IMR-90 (cell line): Measurements from ENCODE around the gene APCDD1. TPM values are rescaled to one million over a fixed set of nuclear protein-coding genes. Genes with fewer than 3 reads are reported as not detected.

Experiments
- ATAC-seq: fragments of 200-7000 bp; cut with Tn5 transposase; 2 replicates; pipeline ENCODE4 v1.9.1; 2020; ENCODE audit warnings: low read depth, mild to moderate bottlenecking, moderate library complexity
- BruUV-seq: library from RNA; stranded (reverse); fragments of 400-500 nt; replicated peaks from 2 replicates; lab custom pipeline; 2021; lab: Mats Ljungman, UMichigan
- CTCF ChIA-PET: fragments of 300-600 bp; formaldehyde crosslinking; extraction: SDS; loops from one replicate; lab custom pipeline; 2021; ENCODE audit warnings: antibody characterized with exemption; lab: Yijun Ruan, JAX
- POLR2A ChIA-PET: fragments of 300-600 bp; sonication (Branson Sonifier 250); formaldehyde crosslinking; loops from one replicate; lab custom pipeline; 2022; ENCODE audit warnings: antibody characterized with exemption; ENCODE audit not compliant: unreplicated experiment; lab: Charles Lee
- DNase-seq: peaks from one replicate; pipeline ENCODE4 v3.0.0; 2013
- H2AFZ ChIP-seq: replicated peaks from 2 replicates; pipeline ENCODE3; 2013; ENCODE audit warnings: low read length, mild to moderate bottlenecking; ENCODE audit not compliant: poor library complexity
- H2AK5ac ChIP-seq: 2 replicates; pipeline ENCODE4 v1.6.1; 2013; ENCODE audit warnings: low read depth, low read length, inconsistent platforms
- H2AK9ac ChIP-seq: replicated peaks from 2 replicates; pipeline ENCODE3; 2013; ENCODE audit warnings: mild to moderate bottlenecking, low read depth, low read length, moderate library complexity; ENCODE audit not compliant: poor library complexity
- H2BK120ac ChIP-seq: 2 replicates; pipeline ENCODE4 v1.6.1; 2013; ENCODE audit warnings: low read depth, low read length, inconsistent platforms
- H2BK15ac ChIP-seq: 3 replicates; pipeline ENCODE4 v1.6.1; 2013; ENCODE audit warnings: low read depth, low read length, inconsistent platforms
- H2BK20ac ChIP-seq: 2 replicates; pipeline ENCODE4 v1.6.1; 2013; ENCODE audit warnings: low read depth, mild to moderate bottlenecking, inconsistent platforms, low read length, moderate library complexity
- H2BK5ac ChIP-seq: 2 replicates; pipeline ENCODE4 v1.6.1; 2013; ENCODE audit warnings: mild to moderate bottlenecking, low read depth, low read length, inconsistent platforms; ENCODE audit not compliant: poor library complexity, severe bottlenecking
- H3K14ac ChIP-seq: replicated peaks from 2 replicates; pipeline ENCODE4 v1.6.1; 2013; ENCODE audit warnings: low read depth, low read length, inconsistent platforms
- H3K18ac ChIP-seq: 2 replicates; pipeline ENCODE4 v1.6.1; 2013; ENCODE audit warnings: low read depth, low read length, control low read depth
- H3K23ac ChIP-seq: 2 replicates; pipeline ENCODE4 v1.6.1; 2013; ENCODE audit warnings: low read depth, low read length, inconsistent platforms
- H3K27ac ChIP-seq: 2 replicates; pipeline ENCODE4 v1.5.1; 2013; ENCODE audit warnings: mild to moderate bottlenecking, control low read depth, low read length; ENCODE audit not compliant: insufficient read depth
- H3K27me3 ChIP-seq: 2 replicates; pipeline ENCODE4 v1.6.1; 2013; ENCODE audit warnings: low read length; ENCODE audit not compliant: control insufficient read depth, insufficient read depth
- H3K36me3 ChIP-seq: 2 replicates; pipeline ENCODE4 v1.6.1; 2013; ENCODE audit warnings: low read length, mixed read lengths; ENCODE audit not compliant: control insufficient read depth, insufficient read depth
- H3K4ac ChIP-seq: 2 replicates; pipeline ENCODE4 v1.6.1; 2013; ENCODE audit warnings: low read depth, low read length, inconsistent platforms
- H3K4me1 ChIP-seq: 2 replicates; pipeline ENCODE4 v1.6.1; 2013; ENCODE audit warnings: low read length, mixed read lengths; ENCODE audit not compliant: control insufficient read depth, insufficient read depth
- H3K4me2 ChIP-seq: 2 replicates; pipeline ENCODE4 v1.6.1; 2013; ENCODE audit warnings: low read depth, mild to moderate bottlenecking, control low read depth, low read length, moderate library complexity
- H3K4me3 ChIP-seq: 2 replicates; pipeline ENCODE4 v1.5.1; 2013; ENCODE audit warnings: low read depth, mild to moderate bottlenecking, control low read depth, low read length, moderate library complexity; ENCODE audit not compliant: insufficient read depth
- H3K56ac ChIP-seq: 2 replicates; pipeline ENCODE4 v1.6.1; 2013; ENCODE audit warnings: low read length, inconsistent platforms; ENCODE audit not compliant: insufficient read depth; ENCODE audit errors: extremely low read depth
- H3K79me1 ChIP-seq, 2 experiments: 2 replicates each; pipeline ENCODE4 v1.6.1; 2013; ENCODE audit warnings: low read length in 2 of 2, inconsistent platforms in 1 of 2, low read depth in 1 of 2
- H3K9ac ChIP-seq: 2 replicates; pipeline ENCODE4 v1.6.1; 2013; ENCODE audit warnings: low read depth, low read length, control low read depth
- H3K9me1 ChIP-seq: 2 replicates; pipeline ENCODE4 v1.6.1; 2013; ENCODE audit warnings: low read length, inconsistent platforms; ENCODE audit not compliant: insufficient read depth
- H3K9me3 ChIP-seq: 2 replicates; pipeline ENCODE4 v1.6.1; 2013; ENCODE audit warnings: low read length; ENCODE audit not compliant: control insufficient read depth, insufficient read depth
- H4K20me1 ChIP-seq: 2 replicates; pipeline ENCODE4 v1.6.1; 2013; ENCODE audit warnings: low read length, inconsistent platforms; ENCODE audit not compliant: insufficient read depth
- H4K5ac ChIP-seq: 2 replicates; pipeline ENCODE4 v1.6.1; 2013; ENCODE audit warnings: mild to moderate bottlenecking, low read depth, low read length, control low read depth
- H4K8ac ChIP-seq, 2 experiments: 2 replicates each; pipeline ENCODE4 v1.6.1; 2013; ENCODE audit warnings: low read depth in 2 of 2, low read length in 2 of 2, control low read depth in 1 of 2, inconsistent platforms in 1 of 2
- H4K91ac ChIP-seq: 2 replicates; pipeline ENCODE4 v1.6.1; 2013; ENCODE audit warnings: low read depth, low read length, inconsistent platforms; ENCODE audit not compliant: insufficient read depth
- BHLHE40 ChIP-seq: fragments of 150-350 bp; IDR thresholded peaks from 2 replicates; pipeline ENCODE4 v1.6.1; 2016; ENCODE audit warnings: mild to moderate bottlenecking, low read depth, low read length
- CEBPB ChIP-seq: IDR thresholded peaks from 2 replicates; pipeline ENCODE4 v1.6.1; 2012; ENCODE audit warnings: low read depth, low read length, improper control_type of control experiment
- CTCF ChIP-seq: conservative IDR thresholded peaks from 2 replicates; pipeline ENCODE4 v1.5.1; 2012; ENCODE audit warnings: mild to moderate bottlenecking, low read depth, low read length, improper control_type of control experiment
- FOS ChIP-seq: fragments of 150-350 bp; IDR thresholded peaks from 2 replicates; pipeline ENCODE4 v1.6.1; 2016; ENCODE audit warnings: low read depth, low read length
- MAFK ChIP-seq: IDR thresholded peaks from 2 replicates; pipeline ENCODE4 v1.6.1; 2012; ENCODE audit warnings: low read depth, low read length, improper control_type of control experiment
- MAZ ChIP-seq: IDR thresholded peaks from 2 replicates; pipeline ENCODE4 v1.6.1; 2012; ENCODE audit warnings: low read depth, mild to moderate bottlenecking, low read length, improper control_type of control experiment, moderate library complexity, borderline replicate concordance
- MXI1 ChIP-seq: IDR thresholded peaks from 2 replicates; pipeline ENCODE4 v1.6.1; 2012; ENCODE audit warnings: low read depth, mild to moderate bottlenecking, low read length, moderate library complexity, borderline replicate concordance
- NFE2L2 ChIP-seq: fragments of 150-350 bp; IDR thresholded peaks from 2 replicates; pipeline ENCODE4 v1.6.1; 2016; ENCODE audit warnings: low read depth, mild to moderate bottlenecking, low read length
- POLR2A ChIP-seq: IDR thresholded peaks from 2 replicates; pipeline ENCODE4 v1.6.1; 2012; ENCODE audit warnings: mild to moderate bottlenecking, low read depth, low read length
- RAD21 ChIP-seq: IDR thresholded peaks from 2 replicates; pipeline ENCODE4 v1.6.1; 2012; ENCODE audit warnings: low read length, improper control_type of control experiment
- RCOR1 ChIP-seq: IDR thresholded peaks from 2 replicates; pipeline ENCODE4 v1.6.1; 2012; ENCODE audit warnings: mild to moderate bottlenecking, low read length, improper control_type of control experiment; ENCODE audit not compliant: insufficient replicate concordance
- RFX5 ChIP-seq: IDR thresholded peaks from 2 replicates; pipeline ENCODE4 v1.8.0; 2012; ENCODE audit warnings: low read depth, mild to moderate bottlenecking, low read length, moderate library complexity
- WGBS, 2 experiments: methylation state at CpG; one replicate each; pipeline versions ENCODE4 v1.1.5 to v1.1.7; 2013; ENCODE audit warnings: missing lambda C conversion rate in 2 of 2; ENCODE audit not compliant: insufficient read length in 1 of 2; ENCODE audit errors: extremely low coverage in 2 of 2; 5-methylcytosine and 5-hydroxymethylcytosine counted together
- dilution Hi-C: fragments of 300-500 bp; cut with HindIII; formaldehyde crosslinking; loops from one replicate; pipeline ENCODE4 v1.14.3; 2018; ENCODE audit warnings: low sequenced_read_pairs; ENCODE audit not compliant: unreplicated experiment
- in situ Hi-C: fragments of 300-500 bp; cut with MboI; formaldehyde crosslinking; loops from 3 replicates; pipeline ENCODE4 v1.14.3; 2019; ENCODE audit warnings: low sequenced_read_pairs, inconsistent platforms, mixed read lengths
- intact Hi-C: fragments of 100-400 bp; cut with micrococcal nuclease; formaldehyde crosslinking; loops from 2 replicates; pipeline ENCODE4 v1.10.0; 2022
- polyA plus RNA-seq, 3 experiments: library from polyadenylated mRNA; depleted of rRNA; stranded (reverse); fragments of >200 nt; gene quantifications; 2 replicates each; pipeline ENCODE4 v1.2.3, GENCODE V29; 2012; ENCODE audit warnings: low replicate concordance in 1 of 3
- total RNA-seq: library from RNA; depleted of rRNA; stranded (reverse); fragments of >200 nt; gene quantifications from 2 replicates; pipeline ENCODE4 v1.2.3, GENCODE V29; 2012
- TF ChIP-seq, protein P1 (sequence below): fragments of 150-350 bp; IDR thresholded peaks from 2 replicates; pipeline ENCODE4 v1.6.1; 2016; ENCODE audit warnings: low read depth, mild to moderate bottlenecking, low read length, moderate library complexity, borderline replicate concordance

APCDD1 gene
- total and polyA plus RNA-seq, 2 of the 4 experiments (the other 2 are of a cell fraction): 1.1 to 2.2 TPM

DNA sequence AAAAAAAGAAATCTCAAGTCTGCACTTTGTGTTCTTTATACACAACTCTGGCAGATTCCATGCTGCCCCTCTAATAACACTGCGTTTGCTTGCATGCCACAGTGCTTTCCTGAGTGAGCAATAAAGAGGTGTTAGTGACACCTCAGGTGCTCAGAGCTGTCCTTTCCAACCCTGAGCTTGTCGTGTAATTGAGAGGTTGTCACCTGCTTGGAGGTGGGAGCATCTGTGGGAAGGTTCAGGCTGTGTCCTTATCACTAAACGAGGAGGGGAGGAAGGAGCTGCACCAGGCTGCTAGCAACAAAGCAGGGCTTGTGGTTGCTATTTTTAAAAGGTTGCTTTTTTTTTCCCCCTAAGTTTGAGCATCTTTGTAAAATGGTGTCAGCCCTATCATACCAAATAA lies 31.9 kb downstream of the APCDD1 start:
- CTCF ChIA-PET: interaction anchor here (1.0 kb wide), 1 partner anchor 11 kb away, joined by 3 read pairs; no protein-coding TSS in a partner anchor
- dilution Hi-C loops: no loop called here
- no peak for ATAC-seq

More for the DNA sequence above, 31.9 kb downstream of the APCDD1 start:
- no peaks in the 10 kb centered on the region for H3K79me1 ChIP-seq
- no peak overlapping the region for H3K4me3 ChIP-seq
- peaks cover 5% of the 10 kb centered on the region for H3K27me3 ChIP-seq
- no peak overlapping the region for H3K23ac ChIP-seq
- no peaks in the 10 kb centered on the region; the same call in 1 of the 2 replicates for H3K36me3 ChIP-seq
- no peak overlapping the region for H3K27ac ChIP-seq
- POLR2A ChIA-PET: no interaction called here
- no peak overlapping the region for H2AK5ac ChIP-seq
- no peak overlapping the region for H4K91ac ChIP-seq
- H2BK120ac ChIP-seq: no peak overlapping the region
- no peaks in the 10 kb centered on the region for H4K20me1 ChIP-seq
- no CpG with 5 or more reads among the region's 3 CpGs for WGBS, 2 experiments
- no peak overlapping the region for H3K14ac ChIP-seq
- no peak overlapping the region for H2BK5ac ChIP-seq
- intact Hi-C loops (no loop called here), in situ Hi-C loops (no loop called here)
- no peaks in the 10 kb centered on the region for H3K4me1 ChIP-seq
- H3K18ac ChIP-seq: no peak overlapping the region
- no TSS peak for BruUV-seq
- no peak overlapping the region for H3K56ac ChIP-seq
- TF ChIP-seq MAZ (no peak), BHLHE40 (no peak), CEBPB (no peak), RCOR1 (no peak), MAFK (no peak), CTCF (no peak), FOS (no peak), POLR2A (no peak), MXI1 (no peak), RFX5 (no peak), NFE2L2 (no peak), RAD21 (no peak)
- TF ChIP-seq, protein P1, sequence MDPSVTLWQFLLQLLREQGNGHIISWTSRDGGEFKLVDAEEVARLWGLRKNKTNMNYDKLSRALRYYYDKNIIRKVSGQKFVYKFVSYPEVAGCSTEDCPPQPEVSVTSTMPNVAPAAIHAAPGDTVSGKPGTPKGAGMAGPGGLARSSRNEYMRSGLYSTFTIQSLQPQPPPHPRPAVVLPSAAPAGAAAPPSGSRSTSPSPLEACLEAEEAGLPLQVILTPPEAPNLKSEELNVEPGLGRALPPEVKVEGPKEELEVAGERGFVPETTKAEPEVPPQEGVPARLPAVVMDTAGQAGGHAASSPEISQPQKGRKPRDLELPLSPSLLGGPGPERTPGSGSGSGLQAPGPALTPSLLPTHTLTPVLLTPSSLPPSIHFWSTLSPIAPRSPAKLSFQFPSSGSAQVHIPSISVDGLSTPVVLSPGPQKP: no peak
- H2BK15ac ChIP-seq: no peak overlapping the region
- no peak overlapping the region for H4K5ac ChIP-seq
- H2AFZ ChIP-seq: no peak overlapping the region
- no peak overlapping the region for H3K9ac ChIP-seq
- H3K9me3 ChIP-seq: no peaks in the 10 kb centered on the region
- no peak overlapping the region for H4K8ac ChIP-seq
- no peak for DNase-seq
- H3K9me1 ChIP-seq: no peaks in the 10 kb centered on the region
- H3K4me2 ChIP-seq: no peak overlapping the region
- H3K4ac ChIP-seq: no peak overlapping the region
- H2BK20ac ChIP-seq: no peak overlapping the region
- no peak overlapping the region for H2AK9ac ChIP-seq
